ENCODE results near the gene AP1M2.
"Not testable (repeated sequence)": the region's sequence is repeated elsewhere in the genome, so short reads cannot be mapped to it uniquely, and the experiment has no call there.

Gene AP1M2

DNA sequence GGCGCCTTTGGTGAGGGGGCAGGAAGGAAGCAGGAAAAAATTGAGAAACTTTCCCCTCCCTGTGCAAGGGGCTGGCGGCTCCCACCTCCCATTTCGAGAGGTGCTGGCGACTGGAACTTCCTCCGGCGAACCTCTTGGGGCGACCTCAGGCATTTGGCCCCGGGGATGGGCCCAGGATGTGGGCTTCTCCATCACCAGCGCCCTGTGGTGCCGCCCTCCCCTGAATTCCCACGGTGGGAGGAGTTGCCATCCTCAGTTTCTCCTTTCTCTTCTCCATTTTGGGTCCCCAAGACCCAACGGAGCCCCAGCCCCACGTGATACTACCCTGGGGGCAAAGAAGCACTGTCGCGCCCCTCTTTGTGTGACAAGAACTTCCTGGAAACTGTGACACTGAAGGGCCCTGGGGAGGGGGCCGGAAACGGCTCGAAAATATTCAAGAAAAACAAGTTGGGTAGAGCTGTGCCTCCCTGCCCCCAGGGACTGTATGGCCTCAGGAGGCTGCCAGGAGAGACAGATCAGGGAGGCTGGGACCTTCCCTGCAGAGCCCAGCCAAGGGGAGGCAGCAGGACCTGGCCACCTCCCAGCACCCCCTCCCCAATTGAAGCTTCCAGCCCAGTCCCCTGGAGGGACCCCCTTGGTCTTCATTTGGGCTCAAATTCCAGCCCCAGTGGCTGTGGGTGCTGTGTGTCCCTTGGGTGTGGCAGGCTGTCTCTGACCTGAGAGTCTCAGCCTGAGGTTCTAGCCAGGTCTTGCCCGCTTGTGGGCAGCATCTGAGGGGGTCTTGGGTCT, 16.2 kb upstream of the AP1M2 start:
- peak; percentile 44 for DNase-seq

DNA sequence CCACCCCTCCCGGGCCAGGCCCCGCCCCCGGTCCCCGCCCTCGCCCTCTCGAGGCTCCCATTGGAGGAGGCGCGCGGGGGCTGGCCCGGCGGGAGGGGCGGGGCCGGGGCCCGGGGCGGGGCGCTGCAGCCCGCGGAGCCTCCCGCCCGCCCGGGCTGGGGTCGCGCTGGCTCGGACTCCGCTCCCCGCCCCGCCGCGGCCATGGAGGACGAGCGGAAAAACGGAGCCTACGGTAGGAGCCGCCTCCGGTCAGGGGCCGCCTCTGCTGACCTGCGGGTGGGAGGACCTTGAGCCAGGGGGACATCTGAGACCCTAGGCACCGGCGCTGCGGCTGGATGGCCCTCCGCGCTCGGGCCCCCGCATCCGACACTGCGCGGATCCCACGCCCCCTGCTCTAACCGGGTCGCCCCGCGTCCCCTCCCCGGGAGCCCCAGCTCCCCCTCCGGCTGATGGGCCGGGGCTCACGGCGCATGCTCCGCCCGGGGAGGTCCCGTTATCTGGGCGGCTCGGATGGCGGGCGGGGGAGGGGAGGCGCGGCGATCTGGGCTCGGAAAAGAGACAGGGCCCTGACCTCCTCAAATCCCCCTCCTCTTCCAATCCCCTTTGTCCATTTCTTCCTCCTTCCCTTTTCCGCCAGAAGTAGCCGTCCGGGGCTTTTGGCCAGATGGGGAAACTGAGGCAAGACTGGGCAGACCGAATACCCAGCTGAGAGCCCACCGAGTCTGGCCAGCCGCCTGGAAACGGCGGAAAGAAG, 15.4 kb upstream of the AP1M2 start:
- DNase-seq = no peak
- in situ Hi-C loops (cut with MboI; ENCODE audit: low pct_unique_long_range_greater_than_20kb, low sequenced_read_pairs) = no loop called here

More for the DNA sequence above, 16.2 kb upstream of the AP1M2 start:
- in situ Hi-C loops (cut with MboI; ENCODE audit: low pct_unique_long_range_greater_than_20kb, low sequenced_read_pairs) = no loop called here

DNA sequence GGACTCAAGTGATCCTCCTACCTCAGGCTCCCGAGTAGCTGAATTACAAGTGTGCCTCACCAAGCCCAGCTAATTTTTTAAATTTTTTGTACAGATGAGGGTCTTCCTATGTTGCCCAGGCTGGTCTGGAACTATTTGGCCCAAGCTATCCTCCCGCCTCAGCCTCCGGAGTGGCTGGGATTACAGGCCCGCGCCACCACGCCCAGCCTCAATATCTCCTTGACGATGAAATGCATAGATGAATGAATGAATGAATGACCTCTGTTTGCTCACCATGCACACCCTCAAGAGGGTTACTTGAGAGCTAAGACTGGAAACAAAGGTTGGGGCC, 14.9 kb upstream of the AP1M2 start:
- in situ Hi-C loops (cut with MboI; ENCODE audit: low pct_unique_long_range_greater_than_20kb, low sequenced_read_pairs) = no loop called here
- DNase-seq = no peak

DNA sequence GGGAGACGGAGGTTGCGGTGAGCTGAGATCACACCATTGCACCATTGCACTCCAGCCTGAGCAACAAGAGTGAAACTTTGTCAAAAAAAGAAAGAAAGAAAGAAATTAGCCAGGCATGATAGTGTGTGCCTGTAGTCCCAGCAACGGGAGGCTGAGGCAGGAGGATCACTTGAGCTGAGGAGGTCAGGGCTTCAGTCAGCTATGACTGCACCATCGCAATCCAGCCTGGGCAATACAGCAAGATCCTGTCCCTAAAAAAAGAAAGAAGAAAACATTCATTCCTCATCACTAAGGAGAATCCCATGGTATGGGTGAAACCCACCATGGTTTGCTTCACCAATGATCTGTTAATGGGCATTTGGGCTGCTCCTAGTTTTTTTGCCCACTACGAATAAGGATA, 13.0 kb upstream of the AP1M2 start:
- in situ Hi-C loops (cut with MboI; ENCODE audit: low pct_unique_long_range_greater_than_20kb, low sequenced_read_pairs) = no loop called here
- DNase-seq = no peak

DNA sequence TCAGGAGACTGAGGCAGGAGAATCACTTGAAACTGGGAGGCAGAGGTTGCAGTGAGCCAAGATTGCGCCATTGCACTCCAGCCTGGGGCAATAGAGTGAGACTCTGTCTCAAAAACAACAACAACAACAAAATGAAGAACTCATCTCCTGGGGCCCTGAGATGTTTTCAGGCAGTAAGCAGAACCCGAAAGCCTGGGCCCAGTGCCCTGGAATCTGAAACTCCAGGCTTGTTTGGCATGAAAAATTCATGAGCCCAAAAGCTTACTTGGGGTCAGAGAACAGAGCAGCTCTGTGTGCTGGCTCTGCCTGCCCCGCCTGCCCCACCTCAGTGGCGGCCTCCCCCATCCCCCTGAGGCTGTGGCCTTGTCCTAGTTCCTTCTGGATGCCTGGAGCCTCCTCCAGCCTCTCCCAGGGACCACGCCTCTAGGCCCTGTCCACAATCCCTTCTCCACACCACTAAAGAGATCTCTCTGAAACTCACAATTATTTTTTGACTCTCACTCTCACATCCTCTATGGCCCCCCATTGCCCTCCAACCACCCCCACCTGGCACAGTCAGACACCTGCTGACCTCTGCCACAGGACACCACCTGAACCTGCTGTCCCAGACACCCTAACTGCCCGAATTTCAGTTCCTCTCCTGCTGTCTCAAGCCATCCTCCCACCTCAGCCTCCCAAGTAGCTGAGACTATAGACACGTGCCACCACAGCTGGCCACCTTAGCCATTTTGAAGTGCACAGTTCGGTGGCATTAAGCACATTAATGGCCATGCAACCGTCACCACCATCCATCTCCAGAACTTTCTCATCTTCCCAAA, 6.9 kb upstream of the AP1M2 start:
- DNase-seq = no peak
- in situ Hi-C loops (cut with MboI; ENCODE audit: low pct_unique_long_range_greater_than_20kb, low sequenced_read_pairs) = no loop called here

DNA sequence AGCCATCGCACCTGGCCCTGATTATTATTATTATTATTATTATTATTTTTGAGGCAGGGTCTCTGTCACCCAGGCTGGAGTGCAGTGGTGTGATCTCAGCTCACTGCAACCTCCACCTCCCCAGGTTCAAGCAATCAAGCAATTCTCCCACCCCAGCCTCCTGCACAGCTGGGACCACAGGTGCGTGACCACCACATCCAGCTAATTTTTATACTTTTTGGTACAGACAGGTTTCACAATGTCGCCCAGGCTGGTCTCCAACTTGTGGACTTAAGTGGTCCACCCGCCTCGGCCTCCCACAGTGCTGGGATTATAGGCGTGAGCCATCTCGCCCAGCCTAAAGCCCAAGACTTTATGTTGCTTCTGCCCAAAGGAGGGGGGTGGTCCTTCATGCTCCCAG, 6.0 kb upstream of the AP1M2 start:
- in situ Hi-C loops (cut with MboI; ENCODE audit: low pct_unique_long_range_greater_than_20kb, low sequenced_read_pairs) = no loop called here
- no peak for DNase-seq

DNA sequence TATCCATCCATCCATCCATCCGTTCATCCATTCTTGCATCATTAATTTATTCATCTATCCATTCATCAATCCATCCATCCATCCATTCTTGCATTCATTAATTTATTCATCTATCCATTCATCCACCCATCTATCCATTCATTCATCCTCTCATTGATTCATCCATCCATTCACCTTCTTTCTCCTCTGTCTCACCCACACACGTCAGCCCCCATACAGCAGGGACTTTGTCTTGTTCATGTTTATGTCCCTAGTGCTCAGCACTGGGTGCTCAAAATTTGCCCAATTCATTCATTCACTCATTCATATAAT, 683 bp upstream of the AP1M2 start:
- DNase-seq = no peak
- in situ Hi-C loops (cut with MboI; ENCODE audit: low pct_unique_long_range_greater_than_20kb, low sequenced_read_pairs) = no loop called here

DNA sequence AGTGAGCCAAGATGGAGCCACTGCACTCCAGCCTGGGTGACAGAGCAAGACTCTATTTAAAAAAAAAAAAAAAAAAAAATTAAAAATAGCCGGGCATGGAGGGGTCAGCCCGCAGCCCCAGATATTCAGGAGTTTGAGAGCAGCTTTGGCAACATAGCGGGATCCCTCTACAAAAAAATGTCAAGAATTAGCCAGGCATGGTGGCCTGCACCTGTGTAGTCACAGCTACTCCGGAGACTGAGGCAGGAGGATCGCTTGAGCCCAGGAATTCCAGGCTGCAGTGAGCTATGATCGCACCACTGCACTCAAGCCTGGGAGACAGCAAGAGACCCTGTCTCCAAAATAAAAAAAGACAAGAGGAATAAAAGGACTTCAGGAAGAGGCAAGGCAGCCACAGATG, 716 bp downstream of the AP1M2 start:
- in situ Hi-C loops (cut with MboI; ENCODE audit: low pct_unique_long_range_greater_than_20kb, low sequenced_read_pairs) = no loop called here

DNA sequence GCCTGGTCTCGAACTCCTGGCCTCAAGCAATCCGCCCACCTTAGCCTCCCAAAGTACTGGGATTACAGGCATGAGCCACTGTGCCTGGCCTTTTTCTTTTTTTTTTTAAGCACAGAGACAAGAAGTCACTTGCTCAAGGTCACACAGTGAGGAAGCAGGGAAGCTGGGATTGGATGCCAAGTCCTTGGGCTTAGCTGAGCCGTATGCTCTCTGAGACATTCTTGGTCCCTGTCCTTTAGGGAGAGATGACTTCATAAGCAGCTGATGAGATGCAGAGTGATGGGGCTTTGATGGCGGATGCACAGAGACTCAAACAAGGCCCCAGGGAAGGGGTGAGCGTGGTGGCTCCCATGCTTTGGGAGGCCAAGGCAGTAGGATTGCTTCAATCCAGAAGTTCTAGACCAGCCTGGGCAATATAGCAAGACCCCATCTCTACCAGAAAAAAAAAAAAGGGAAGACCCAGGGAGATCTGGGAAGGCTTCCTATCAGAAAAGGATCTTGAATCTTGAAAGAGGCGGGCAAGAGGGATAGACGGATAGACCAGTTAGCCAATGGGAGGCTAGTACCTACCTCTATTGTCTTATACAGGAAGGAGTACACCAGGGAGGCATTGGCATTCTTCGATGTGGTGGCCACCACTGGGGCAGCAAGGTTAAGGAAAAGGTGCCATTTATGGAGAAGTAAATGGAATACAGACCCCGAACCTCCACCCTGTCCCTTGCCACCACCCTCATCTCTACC, 3.9 kb downstream of the AP1M2 start:
- in situ Hi-C loops (cut with MboI; ENCODE audit: low pct_unique_long_range_greater_than_20kb, low sequenced_read_pairs) = no loop called here

More for the DNA sequence above, 716 bp downstream of the AP1M2 start:
- no peak for DNase-seq

DNA sequence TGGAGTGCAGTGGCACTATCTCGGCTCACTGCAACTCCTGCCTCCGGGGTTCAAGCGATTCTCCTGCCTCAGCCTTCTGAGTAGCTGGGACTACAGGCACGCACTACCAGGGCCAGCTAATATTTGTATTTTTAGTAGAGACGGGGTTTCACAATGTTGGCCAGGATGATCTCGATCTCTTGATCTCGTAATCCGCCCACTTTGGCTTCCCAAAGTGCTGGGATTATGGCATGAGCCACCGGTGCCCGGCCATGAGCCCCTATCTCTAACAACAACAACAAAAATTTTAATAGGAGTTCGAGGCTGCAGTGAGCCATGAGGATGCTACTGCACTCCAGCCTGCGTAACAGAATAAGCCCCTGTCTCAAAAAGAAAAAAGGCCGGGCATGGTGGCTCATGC, 5.0 kb downstream of the AP1M2 start:
- in situ Hi-C loops (cut with MboI; ENCODE audit: low pct_unique_long_range_greater_than_20kb, low sequenced_read_pairs) = no loop called here
- DNase-seq = no peak

More for the DNA sequence above, 3.9 kb downstream of the AP1M2 start:
- DNase-seq = peak; percentile 20

DNA sequence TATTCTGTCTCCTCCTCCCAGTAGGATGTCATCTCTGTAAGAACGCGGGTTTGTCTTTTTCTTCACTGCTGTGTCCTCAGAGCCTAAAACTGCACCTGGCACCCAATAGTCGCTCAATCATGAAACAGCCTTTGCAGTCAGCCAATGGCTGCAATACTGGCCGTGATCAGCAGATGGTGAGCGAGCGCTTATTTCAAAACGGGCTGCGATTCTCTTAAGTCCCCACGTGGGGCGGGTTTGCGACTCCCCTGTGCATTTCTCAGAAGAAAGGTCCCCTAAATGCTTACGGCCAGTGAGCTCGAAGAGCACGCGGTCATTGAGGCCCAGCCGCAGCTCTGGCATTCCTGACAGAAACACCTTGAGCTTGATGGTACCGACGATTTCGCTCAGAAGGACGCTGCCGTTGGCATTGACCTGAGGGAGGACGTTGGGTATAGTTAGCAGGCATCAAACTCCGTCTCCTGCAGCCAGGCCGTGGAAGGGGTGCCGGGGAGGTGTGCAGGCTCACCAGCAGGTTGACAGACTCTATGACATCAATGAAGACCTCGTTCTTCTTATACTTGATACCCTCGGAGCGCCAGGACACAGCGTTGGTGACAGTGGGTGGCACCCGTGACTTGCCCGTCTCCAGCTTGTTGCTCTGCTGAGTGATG, 6.0 kb downstream of the AP1M2 start:
- in situ Hi-C loops (cut with MboI; ENCODE audit: low pct_unique_long_range_greater_than_20kb, low sequenced_read_pairs) = no loop called here
- peak; percentile 93 for DNase-seq

DNA sequence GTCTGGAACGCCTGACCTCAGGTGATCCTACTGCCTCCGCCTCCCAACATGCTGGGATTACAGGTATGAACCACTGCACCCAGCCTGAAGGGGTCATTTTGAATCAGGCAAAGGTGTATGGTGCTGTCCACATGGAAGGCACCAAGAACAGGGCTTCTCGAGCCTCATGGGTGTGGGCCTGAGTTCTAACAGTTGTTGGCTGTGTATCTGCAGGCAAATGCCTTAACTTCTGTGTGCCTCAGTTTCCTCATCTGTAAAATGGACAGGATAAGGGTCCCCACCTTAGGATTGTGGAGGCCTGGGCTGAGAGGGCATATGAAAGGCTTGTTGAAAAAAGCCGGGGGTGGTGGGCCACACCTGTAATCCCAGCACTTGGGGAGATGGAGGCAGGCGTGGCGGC, 9.2 kb downstream of the AP1M2 start:
- DNase-seq = no peak
- in situ Hi-C loops (cut with MboI; ENCODE audit: low pct_unique_long_range_greater_than_20kb, low sequenced_read_pairs) = loop anchor here (10.0 kb wide), 1 partner anchor 67 kb away; no protein-coding TSS in a partner anchor

DNA sequence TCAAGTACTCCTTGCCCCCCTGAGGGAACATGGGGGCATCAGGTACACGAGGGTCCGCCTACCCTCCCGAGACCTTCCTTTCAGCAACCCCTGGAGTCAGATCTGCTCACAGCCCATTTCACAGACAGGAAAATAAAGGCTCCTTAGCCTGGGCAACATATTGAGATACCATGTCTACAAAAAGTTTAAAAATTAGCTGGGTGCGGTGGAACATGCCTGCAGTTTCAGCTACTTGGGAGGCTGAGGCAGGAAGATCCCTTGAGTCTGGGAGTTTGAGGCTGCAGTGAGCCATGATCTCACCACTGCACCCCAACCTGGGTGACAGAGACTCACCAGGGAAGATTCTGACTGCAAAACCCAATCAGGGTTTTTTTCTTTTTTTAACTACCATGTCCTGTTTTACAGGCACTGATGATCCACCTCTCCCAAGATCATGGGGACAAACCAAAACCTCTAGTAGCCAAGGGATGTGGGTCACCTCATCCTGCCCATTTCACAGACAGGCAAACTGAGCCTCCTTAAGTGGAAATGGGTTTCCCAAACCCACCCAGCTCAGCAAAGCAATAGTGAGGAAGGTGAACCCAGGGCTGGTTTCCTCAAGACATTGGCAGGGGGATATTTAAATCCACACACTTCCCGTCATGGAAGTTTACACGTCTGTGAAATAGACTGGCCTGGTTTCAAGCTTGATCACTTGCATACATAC, 11.9 kb downstream of the AP1M2 start:
- DNase-seq = no peak
- in situ Hi-C loops (cut with MboI; ENCODE audit: low pct_unique_long_range_greater_than_20kb, low sequenced_read_pairs) = loop anchor here (10.0 kb wide), 1 partner anchor 70 kb away; no protein-coding TSS in a partner anchor

DNA sequence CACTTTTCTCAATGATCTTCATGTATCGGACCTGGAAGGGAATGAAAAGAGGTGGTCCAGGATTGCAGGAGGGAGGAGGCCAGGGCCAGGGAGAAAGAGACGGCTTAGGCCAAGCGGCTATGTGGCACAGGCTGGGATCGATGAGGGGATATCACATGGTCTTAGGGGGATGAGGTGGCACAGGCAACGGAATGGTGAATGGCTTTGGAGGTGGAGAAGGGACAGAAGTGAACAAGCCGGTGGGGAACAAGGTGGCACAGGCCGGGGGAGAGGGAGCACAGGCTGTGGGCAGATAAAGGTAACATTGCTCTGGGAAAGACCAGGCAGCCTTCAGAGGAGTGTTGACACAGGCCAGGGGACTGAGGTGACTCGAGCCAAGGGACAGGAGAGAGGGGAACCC, 12.7 kb downstream of the AP1M2 start:
- in situ Hi-C loops (cut with MboI; ENCODE audit: low pct_unique_long_range_greater_than_20kb, low sequenced_read_pairs) = loop anchor here (10.0 kb wide), 1 partner anchor 70 kb away; no protein-coding TSS in a partner anchor
- DNase-seq = no peak

DNA sequence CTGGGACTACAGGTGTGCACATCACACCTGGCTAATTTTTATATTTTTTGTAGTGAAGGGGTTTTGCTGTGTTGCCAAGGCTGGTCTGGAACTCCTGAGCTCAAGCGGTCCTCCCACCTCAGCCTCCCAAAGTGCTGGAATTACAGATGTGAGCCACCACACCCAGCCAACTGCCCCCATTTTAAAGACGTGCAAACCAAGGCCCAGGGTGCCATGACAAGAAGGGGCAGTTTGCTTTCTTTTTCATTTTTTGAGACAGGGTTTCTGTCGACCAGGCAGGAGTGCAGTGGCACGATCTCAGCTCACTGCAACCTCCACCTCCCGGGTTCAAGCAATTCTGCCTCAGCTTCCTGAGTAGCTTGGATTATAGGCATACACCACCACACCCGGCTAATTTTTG, 13.3 kb downstream of the AP1M2 start:
- not testable (repeated sequence) for DNase-seq
- in situ Hi-C loops (cut with MboI; ENCODE audit: low pct_unique_long_range_greater_than_20kb, low sequenced_read_pairs) = loop anchor here (10.0 kb wide), 1 partner anchor 71 kb away; no protein-coding TSS in a partner anchor

DNA sequence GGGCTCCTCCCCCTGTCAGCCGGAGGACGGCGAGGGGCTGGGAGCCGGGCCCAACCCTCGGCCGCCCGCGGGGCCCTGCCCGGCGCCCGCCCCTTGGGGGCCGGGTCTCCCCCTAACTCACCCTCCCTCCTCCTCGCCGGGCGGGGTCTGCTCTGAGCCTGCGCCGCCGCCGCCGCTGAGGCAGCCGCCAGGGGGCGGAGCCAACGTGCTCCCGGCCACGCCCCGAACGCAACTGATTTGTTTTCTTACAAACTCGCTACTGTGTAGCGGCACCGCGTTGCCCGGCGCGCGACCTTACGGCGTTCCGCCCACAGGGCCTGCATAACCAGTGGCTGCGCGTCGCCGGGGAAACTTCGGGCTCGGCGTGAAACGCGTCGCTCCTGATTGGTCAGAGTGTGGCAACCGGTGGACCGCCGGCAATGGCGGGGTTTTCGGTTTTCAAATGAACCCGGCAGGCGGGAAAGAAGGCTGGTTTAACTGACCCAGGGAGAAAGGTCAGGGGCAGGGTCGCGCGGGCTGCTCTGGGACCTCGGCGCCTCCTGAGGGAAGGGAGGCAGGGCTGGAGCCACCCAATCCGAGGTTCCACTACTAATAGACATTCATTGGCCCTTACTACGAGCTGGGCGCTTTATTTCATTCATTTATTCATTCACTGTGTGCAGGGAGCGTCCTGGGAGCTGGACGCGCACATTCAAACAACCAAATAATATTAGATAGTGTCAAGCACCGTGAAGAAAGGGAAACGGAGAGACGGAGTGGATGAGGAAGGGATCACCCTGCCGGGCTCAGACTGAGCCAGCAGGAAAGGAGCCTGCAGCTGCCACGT, 18.1 kb downstream of the AP1M2 start, which contains the start of gene CDKN2D:
Gene CDKN2D, minus strand, starts transcription at position 154 of the 826 bp plus-strand sequence. CDS start 326 bp downstream, outside the sequence.
- in situ Hi-C loops (cut with MboI; ENCODE audit: low pct_unique_long_range_greater_than_20kb, low sequenced_read_pairs) = no loop called here
- DNase-seq = peak; percentile 99

Measured in KBM-7 (cell line).